ENCODE measurements around the gene ZNF574.

GRCh38 chr19:42130254-42130573 is 54.2 kb downstream of the ZNF574 start:
- TF ChIP-seq EZH2 (IDR thresholded peaks at IDR 0.05; ENCODE audit: borderline replicate concordance, low read length) (no peak), CTCF (conservative IDR thresholded peaks at IDR 0.05 in 1 of 2, IDR thresholded peaks at IDR 0.05 in 1 of 2; ENCODE audit: extremely low read depth in 1 of 2, insufficient read depth in 1 of 2, low read depth in 1 of 2, low read length in 2 of 2) (no peak)
